MCF 10A (cell line): ENCODE results near the gene SCN2B. TPM values are rescaled to one million over a fixed set of nuclear protein-coding genes. Genes with fewer than 3 reads are reported as not detected.

Experiments
- BruUV-seq: library from RNA; stranded (reverse); fragments of 400-500 nt; replicated peaks from 2 replicates; lab custom pipeline; 2021; lab: Mats Ljungman, UMichigan
- CTCF ChIA-PET: fragments of 300-600 bp; sonication (Branson Sonifier 250); formaldehyde crosslinking; extraction: SDS; loops from one replicate; lab custom pipeline; 2021; ENCODE audit warnings: antibody characterized with exemption, inconsistent platforms; lab: Yijun Ruan, JAX
- POLR2A ChIA-PET: fragments of 300-600, 350-650 bp; sonication (Branson Sonifier 250); formaldehyde crosslinking; extraction: SDS; loops from one replicate; lab custom pipeline; 2020; ENCODE audit warnings: antibody characterized with exemption, inconsistent platforms; lab: Yijun Ruan, JAX
- DNase-seq: peaks from one replicate; pipeline ENCODE4 v3.0.0-alpha.2; 2018; ENCODE audit not compliant: unreplicated experiment
- H3K27ac Mint-ChIP-seq: one replicate; pipeline ENCODE4 v1.8.0; 2022; ENCODE audit warnings: mild to moderate bottlenecking, low read depth, mixed read lengths; ENCODE audit not compliant: unreplicated experiment
- H3K27me3 Mint-ChIP-seq: one replicate; pipeline ENCODE4 v1.8.0; 2022; ENCODE audit warnings: mixed read lengths; ENCODE audit not compliant: insufficient read depth, unreplicated experiment
- H3K36me3 Mint-ChIP-seq: one replicate; pipeline ENCODE4 v1.8.0; 2022; ENCODE audit warnings: mild to moderate bottlenecking, moderate library complexity, mixed read lengths; ENCODE audit not compliant: insufficient read depth, unreplicated experiment
- H3K4me1 Mint-ChIP-seq: one replicate; pipeline ENCODE4 v1.8.0; 2022; ENCODE audit warnings: mixed read lengths; ENCODE audit not compliant: insufficient read depth, unreplicated experiment
- H3K4me3 Mint-ChIP-seq: one replicate; pipeline ENCODE4 v1.8.0; 2022; ENCODE audit warnings: mild to moderate bottlenecking, moderate library complexity, mixed read lengths; ENCODE audit not compliant: unreplicated experiment
- H3K9me3 Mint-ChIP-seq: one replicate; pipeline ENCODE4 v1.8.0; 2022; ENCODE audit warnings: mixed read lengths; ENCODE audit not compliant: unreplicated experiment
- CTCF ChIP-seq: fragments of 200-600 bp; IDR thresholded peaks from one replicate; pipeline ENCODE4 v1.8.0; 2022; ENCODE audit warnings: antibody characterized with exemption, mild to moderate bottlenecking; ENCODE audit not compliant: unreplicated experiment
- intact Hi-C: fragments of 100-400 bp; cut with micrococcal nuclease; formaldehyde crosslinking; loops from 2 replicates; pipeline ENCODE4 v1.14.1; 2022
- total RNA-seq: library from RNA; stranded (reverse); gene quantifications from 2 replicates; pipeline ENCODE4 v1.2.3, GENCODE V29; 2022

Gene SCN2B
- total RNA-seq, 1 experiment from 2014 or later: not detected

DNA sequence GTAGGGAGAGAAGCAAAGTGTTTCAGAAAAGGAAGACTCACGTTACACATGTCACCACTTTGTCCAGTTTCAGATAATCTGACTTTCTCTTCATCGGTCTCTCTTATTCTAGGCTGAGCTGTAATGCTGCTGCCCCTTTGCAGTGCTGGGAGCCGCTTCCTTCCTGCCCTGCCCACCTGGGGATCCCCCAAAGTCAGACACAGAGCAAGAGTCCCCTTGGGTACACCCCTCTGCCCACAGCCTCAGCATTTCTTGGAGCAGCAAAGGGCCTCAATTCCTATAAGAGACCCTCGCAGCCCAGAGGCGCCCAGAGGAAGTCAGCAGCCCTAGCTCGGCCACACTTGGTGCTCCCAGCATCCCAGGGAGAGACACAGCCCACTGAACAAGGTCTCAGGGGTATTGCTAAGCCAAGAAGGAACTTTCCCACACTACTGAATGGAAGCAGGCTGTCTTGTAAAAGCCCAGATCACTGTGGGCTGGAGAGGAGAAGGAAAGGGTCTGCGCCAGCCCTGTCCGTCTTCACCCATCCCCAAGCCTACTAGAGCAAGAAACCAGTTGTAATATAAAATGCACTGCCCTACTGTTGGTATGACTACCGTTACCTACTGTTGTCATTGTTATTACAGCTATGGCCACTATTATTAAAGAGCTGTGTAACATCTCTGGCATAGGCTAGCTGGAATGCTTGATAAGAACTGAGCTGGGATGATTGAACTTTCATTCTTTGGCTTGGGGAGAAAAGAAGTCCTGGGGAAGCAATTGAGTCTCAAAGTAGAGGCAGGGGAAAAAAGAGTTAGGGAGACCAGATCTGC is 58.4 kb downstream of the SCN2B start:
- BruUV-seq: no TSS peak
- H3K36me3 Mint-ChIP-seq: no peaks in the 10 kb centered on the region
- DNase-seq: no peak
- no peak for TF ChIP-seq CTCF
- H3K9me3 Mint-ChIP-seq: no peaks in the 10 kb centered on the region
- ChIA-PET POLR2A (no interaction called here), CTCF (interaction anchor here (0.9 kb wide), 1 partner anchor 172 kb away, joined by 3 read pairs; no protein-coding TSS in a partner anchor)
- no peak overlapping the region for H3K27ac Mint-ChIP-seq
- H3K27me3 Mint-ChIP-seq: peaks cover 40% of the 10 kb centered on the region
- intact Hi-C loops: no loop called here
- H3K4me1 Mint-ChIP-seq: no peaks in the 10 kb centered on the region
- H3K4me3 Mint-ChIP-seq: no peak overlapping the region

DNA sequence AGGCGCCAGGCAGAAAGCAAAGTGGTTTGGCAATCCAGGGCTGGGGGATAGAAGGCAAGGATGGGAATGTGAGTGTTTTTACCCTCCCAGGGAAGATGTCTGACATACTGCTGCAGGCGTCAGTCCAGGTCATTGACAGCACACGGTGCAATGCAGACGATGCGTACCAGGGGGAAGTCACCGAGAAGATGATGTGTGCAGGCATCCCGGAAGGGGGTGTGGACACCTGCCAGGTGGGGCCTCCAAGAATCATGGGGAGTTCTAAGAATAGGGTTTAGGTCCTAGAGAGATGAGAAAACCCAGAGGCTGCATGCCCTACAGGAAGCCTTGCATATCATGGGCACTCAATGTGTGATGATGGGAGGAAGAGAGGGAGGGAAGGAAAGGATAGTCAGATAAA is 61.4 kb downstream of the SCN2B start:
- Mint-ChIP-seq H3K4me1 (peaks cover 6% of the 10 kb centered on the region), H3K9me3 (no peaks in the 10 kb centered on the region), H3K4me3 (no peak overlapping the region), H3K27ac (no peak overlapping the region), H3K27me3 (peaks cover 40% of the 10 kb centered on the region), H3K36me3 (no peaks in the 10 kb centered on the region)
- BruUV-seq: no TSS peak
- POLR2A ChIA-PET: no interaction called here
- no peak for DNase-seq
- no peak for TF ChIP-seq CTCF
- CTCF ChIA-PET: interaction anchor here (1.6 kb wide), 1 partner anchor 57 kb away, joined by 3 read pairs; no protein-coding TSS in a partner anchor
- intact Hi-C loops: no loop called here

DNA sequence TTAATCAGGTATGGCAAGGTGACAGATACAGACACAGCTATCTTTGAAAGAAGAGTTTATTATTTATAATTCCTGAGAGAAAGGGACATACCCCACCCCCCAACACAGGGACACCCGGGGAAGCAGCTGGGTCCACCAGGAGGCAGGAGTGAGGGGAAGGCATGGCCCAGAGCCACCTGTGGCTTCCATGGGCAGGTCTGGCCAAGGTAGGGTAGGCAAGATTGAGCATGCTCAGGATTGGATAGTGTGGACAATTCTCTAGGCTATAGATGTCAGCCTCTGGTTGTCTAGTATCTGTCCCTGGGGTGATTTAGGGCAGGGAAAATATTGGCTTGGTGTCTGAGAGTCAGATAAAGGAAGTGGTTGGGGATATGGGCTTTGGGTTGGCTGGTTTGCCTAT is 62.2 kb downstream of the SCN2B start:
- intact Hi-C loops: no loop called here
- no TSS peak for BruUV-seq

More for the DNA sequence above, 62.2 kb downstream of the SCN2B start:
- H3K9me3 Mint-ChIP-seq: no peaks in the 10 kb centered on the region
- no peak overlapping the region for H3K4me3 Mint-ChIP-seq
- no peaks in the 10 kb centered on the region for H3K36me3 Mint-ChIP-seq
- no peak for DNase-seq
- H3K4me1 Mint-ChIP-seq: peaks cover 6% of the 10 kb centered on the region
- POLR2A ChIA-PET: no interaction called here
- H3K27ac Mint-ChIP-seq: no peak overlapping the region
- TF ChIP-seq CTCF: no peak
- H3K27me3 Mint-ChIP-seq: peaks cover 40% of the 10 kb centered on the region
- CTCF ChIA-PET: interaction anchor here (0.7 to 1.6 kb wide), 2 partner anchors 58 to 307 kb away, joined by 3 read pairs; no protein-coding TSS in a partner anchor
